Fibroblast of lung (primary cell): ENCODE data around the gene SCFD2.

Experiments
- EZH2 ChIP-seq: IDR thresholded peaks from 2 replicates; pipeline ENCODE4 v1.5.1; 2012; ENCODE audit warnings: low read length, control low read depth, mild to moderate bottlenecking; ENCODE audit errors: missing control alignments
- TF ChIP-seq, protein P1 (sequence below), 2 donors: IDR thresholded peaks in 1 of 2; conservative IDR thresholded peaks in 1 of 2; 1 replicate in 1 of 2; 2 replicates in 1 of 2; pipeline ENCODE4 v1.5.1; 2011 to 2012; ENCODE audit warnings: low read length in 2 of 2, control low read depth in 1 of 2, inconsistent platforms in 1 of 2, low read depth in 1 of 2, mild to moderate bottlenecking in 1 of 2

DNA sequence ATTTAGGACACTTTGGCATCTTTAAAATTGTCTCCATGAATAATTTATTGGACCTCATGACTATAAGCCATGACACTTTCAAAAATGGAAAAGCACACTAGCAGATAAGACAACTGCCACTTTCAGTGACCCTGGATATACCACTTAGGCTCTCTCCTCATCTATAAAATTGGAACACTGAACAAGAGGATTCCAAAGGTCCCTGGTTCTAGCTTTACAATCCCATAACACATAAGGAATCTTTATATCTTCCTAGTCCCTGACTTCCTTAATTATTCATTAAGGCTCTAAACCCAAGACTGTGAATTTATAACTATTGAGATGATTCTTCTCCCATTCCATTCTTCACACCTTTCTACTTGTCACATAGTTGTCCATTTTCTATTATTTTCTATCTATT, 190.2 kb downstream of the SCFD2 start:
- TF ChIP-seq, protein P1, sequence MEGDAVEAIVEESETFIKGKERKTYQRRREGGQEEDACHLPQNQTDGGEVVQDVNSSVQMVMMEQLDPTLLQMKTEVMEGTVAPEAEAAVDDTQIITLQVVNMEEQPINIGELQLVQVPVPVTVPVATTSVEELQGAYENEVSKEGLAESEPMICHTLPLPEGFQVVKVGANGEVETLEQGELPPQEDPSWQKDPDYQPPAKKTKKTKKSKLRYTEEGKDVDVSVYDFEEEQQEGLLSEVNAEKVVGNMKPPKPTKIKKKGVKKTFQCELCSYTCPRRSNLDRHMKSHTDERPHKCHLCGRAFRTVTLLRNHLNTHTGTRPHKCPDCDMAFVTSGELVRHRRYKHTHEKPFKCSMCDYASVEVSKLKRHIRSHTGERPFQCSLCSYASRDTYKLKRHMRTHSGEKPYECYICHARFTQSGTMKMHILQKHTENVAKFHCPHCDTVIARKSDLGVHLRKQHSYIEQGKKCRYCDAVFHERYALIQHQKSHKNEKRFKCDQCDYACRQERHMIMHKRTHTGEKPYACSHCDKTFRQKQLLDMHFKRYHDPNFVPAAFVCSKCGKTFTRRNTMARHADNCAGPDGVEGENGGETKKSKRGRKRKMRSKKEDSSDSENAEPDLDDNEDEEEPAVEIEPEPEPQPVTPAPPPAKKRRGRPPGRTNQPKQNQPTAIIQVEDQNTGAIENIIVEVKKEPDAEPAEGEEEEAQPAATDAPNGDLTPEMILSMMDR (conservative IDR thresholded peaks at IDR 0.05 in 1 of 2, IDR thresholded peaks at IDR 0.05 in 1 of 2; ENCODE audit: low read depth in 1 of 2, low read length in 2 of 2) = no peak
- TF ChIP-seq EZH2 = no peak
